AG08395 (cell line): ENCODE measurements around the gene SCARB2.

Experiments used
- DNase-seq: peaks from one replicate; pipeline ENCODE4 v3.0.0; 2012; ENCODE audit warnings: mixed read lengths, low spot score

The SCARB2 gene

GRCh38 chr4:76198411-76199237 lies 15.0 kb downstream of the SCARB2 start:
- peak; percentile 68 for DNase-seq

- DNase-seq: peak; percentile 50
Observed at GRCh38 chr4:76197971-76198410, 15.6 kb downstream of the SCARB2 start.

- DNase-seq: no peak
Observed at GRCh38 chr4:76197031-76197743, 16.4 kb downstream of the SCARB2 start.

GRCh38 chr4:76196376-76196775 lies 17.2 kb downstream of the SCARB2 start:
- no peak for DNase-seq

DNA sequence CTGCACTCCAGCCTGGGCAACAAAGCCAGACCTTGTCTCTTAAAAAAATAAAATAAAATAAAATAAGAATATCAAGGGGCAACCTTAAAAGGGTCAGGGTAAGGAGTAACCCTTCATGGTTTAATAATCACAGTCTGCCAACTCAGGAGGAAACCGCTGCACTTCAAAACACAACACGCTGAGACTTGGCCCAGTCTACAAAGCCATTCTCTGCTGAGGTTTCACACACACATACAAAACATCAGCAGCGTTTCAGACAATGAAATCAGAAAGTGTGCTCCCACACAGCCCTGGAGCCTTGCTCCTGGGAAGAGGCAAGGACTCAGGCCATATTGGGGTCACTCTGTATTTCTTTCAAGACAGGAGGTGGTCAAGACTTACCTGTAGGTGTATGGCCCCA lies 18.3 kb downstream of the SCARB2 start:
- DNase-seq: no peak

DNA sequence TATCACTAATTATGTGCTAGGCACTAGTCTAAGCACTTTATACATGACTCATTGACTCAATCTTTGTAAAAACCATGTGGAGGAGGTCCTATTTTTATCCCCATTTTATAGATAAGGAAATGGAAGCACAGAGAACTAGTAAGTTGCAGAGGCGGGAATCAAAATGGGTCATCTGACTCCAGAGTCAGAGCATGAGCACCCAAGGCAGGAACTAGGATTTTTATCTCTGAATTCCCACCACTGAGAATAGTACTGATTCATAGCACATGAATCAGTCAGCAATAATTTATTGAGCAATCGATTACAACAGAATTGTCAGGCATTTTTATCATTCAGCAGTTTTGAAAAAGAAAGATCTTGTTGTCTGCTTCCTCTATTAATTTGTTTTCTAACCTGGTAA lies 19.3 kb downstream of the SCARB2 start:
- peak; percentile 84 for DNase-seq

GRCh38 chr4:76192236-76192635 lies 21.4 kb downstream of the SCARB2 start:
- no peak for DNase-seq

- no peak for DNase-seq
Observed at GRCh38 chr4:76188557-76188956, 25.1 kb downstream of the SCARB2 start.

- DNase-seq: no peak
Observed at GRCh38 chr4:76188149-76188548, 25.5 kb downstream of the SCARB2 start.

DNA sequence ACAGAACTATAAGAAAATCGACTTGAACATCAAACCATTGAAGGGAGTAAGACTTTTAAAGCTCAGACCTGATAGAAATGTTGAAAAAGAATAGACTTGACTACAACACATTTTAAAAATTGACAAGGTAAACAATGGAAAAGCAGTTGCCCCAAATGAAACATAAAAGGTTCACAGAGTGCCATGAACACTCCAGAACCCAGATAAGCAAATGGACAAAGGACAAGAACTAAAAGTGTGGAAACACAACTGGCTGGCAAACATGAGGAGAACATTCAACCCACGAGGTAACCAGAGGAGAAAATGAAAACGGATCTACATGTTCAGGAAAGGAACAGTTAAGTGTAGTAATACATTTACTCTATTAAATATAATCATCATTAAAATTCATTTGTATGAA lies 26.5 kb downstream of the SCARB2 start:
- no peak for DNase-seq

DNA sequence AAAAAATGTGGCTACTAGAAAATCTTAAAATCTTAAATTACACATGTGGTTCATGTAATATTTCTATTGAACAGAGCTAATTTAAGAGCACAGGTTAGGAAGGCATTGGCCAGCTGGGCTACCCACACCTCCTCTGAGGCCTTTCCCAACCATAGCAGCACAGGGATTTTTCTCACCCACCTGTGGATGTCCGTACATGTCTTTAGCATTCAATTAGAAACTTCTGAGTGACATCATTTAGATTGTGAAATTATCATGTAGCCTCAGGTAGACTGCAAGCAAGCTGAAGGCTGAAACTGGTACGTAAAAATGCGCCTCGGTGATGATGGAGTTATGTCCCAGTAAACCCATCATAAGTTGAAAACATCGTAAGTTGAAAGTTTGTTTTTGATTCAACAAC lies 31.2 kb downstream of the SCARB2 start:
- no peak for DNase-seq

- peak; percentile 88 for DNase-seq
Observed at GRCh38 chr4:76179398-76180318, 34.0 kb downstream of the SCARB2 start.

DNA sequence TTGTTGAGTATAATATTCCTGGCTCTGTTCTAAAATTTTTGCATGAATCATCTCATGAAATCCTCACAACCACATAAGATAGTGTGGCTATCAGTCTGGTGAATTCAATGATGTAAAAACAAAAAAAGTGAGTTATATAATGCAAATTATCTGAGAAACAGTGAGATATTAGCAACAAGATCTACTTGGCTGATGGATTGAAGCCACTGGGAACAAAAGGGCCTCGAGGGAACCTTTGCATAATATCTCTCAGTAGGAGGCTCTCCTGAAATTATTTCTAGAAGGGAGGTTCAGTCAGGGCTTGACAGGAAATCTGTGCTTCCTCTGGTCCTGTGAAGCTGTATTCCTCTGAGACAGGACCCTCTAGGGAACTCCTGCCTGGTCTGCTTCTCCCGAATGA lies 35.3 kb downstream of the SCARB2 start:
- DNase-seq: no peak

DNA sequence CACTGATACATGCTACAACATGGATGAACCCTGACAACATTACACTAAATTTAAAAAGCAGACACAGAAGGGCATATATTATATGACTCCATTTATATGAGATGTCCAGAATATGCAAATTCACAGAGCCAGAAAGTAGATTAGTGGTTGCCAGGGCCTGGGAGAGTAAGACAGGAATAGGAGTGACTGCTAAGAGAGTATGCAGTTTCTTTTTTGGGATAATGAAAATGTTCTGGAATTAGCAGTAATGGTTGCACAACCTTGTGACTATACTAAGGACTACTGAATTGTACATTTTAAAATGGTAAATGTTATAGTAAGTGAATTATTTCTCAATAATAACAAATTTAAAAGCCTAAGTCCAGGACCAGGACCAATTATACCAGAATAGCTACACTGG lies 35.9 kb downstream of the SCARB2 start:
- no peak for DNase-seq

- DNase-seq: no peak
Observed at GRCh38 chr4:76175336-76175735, 38.3 kb downstream of the SCARB2 start.

- DNase-seq: no peak
Observed at GRCh38 chr4:76174216-76174615, 39.4 kb downstream of the SCARB2 start.

DNA sequence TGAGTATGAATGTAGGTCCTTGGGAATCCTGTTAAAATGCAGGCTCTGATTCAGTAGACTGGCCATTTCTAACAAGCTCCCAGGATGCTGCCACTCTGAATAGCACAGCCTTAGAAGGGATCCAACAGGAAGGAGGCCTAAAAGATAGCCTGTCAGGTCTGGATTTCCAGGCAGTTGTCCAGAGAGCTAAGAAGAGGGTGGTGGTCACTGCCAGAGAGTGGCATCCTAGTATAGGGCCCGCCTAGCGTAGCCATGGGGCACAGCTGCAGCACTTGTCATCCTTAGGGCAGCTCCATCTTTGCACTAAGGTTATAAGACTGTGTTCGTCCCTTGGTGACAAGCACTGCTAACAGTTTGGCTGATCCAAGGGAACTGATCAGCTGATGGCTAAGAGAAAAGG lies 44.9 kb downstream of the SCARB2 start:
- DNase-seq: no peak

- no peak for DNase-seq
Observed at GRCh38 chr4:76166480-76166879, 47.1 kb downstream of the SCARB2 start.

- DNase-seq: no peak
Observed at GRCh38 chr4:76160355-76160754, 53.3 kb downstream of the SCARB2 start.

DNA sequence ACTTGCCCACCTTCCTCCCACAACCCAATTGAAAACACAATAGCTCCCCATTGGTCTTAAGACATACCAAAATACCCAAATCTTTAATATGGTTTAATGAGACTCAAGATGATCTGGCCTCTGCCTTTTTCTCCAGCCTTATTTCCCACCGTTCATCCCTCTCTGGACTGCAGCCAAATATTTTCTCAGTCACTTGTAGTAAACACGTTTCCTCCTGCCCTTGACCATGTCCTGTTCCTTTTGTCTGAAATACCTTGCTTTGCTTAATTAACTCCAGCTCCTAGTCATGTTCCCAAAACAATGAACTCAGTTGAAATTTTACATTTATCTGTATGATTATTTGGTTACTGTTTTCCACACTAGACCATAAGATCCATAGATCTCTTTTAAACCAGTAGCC lies 57.0 kb downstream of the SCARB2 start:
- no peak for DNase-seq

GRCh38 chr4:76155979-76156378 lies 57.6 kb downstream of the SCARB2 start:
- no peak for DNase-seq

DNA sequence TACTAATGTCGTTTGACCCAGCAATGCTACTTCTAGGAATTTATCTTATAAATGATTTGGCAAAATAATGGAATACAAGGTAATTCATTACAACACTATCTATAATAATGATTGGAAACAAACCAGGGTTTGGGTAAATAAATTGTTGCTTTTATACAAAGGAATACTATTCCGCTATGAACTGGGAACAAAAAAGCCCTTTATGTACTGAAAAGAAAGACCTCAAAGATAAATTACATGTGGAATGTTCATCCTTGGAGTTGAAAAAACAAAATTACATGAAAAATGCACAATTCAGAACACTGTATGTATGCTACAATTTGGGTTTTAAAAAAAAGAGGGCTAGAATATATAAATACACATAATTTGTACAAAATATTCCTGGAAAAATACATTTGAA lies 60.3 kb downstream of the SCARB2 start:
- no peak for DNase-seq
